GM12878 (cell line): Measurements from ENCODE around the gene LRRC41. TPM values are rescaled to one million over a fixed set of nuclear protein-coding genes. Genes with fewer than 3 reads are reported as not detected.

Experiments used
- ATAC-seq: fragments of 200-7000 bp; cut with Tn5 transposase; 3 replicates; pipeline ENCODE4 v1.9.1; 2020; ENCODE audit warnings: mild to moderate bottlenecking, moderate library complexity
- Bru-seq: library from RNA; stranded (reverse); fragments of 400-500 nt; gene quantifications from one replicate; lab custom pipeline; 2021; lab: Mats Ljungman, UMichigan
- BruChase-seq, 2 experiments: library from RNA; stranded (reverse); fragments of 400-500 nt; gene quantifications; one replicate each; lab custom pipeline; 2021; lab: Mats Ljungman, UMichigan
- BruUV-seq: library from RNA; stranded (reverse); fragments of 400-500 nt; replicated peaks from 2 replicates; lab custom pipeline; 2021; lab: Mats Ljungman, UMichigan
- CTCF ChIA-PET: fragments of 300-600 bp; sonication (Branson Sonifier 250); formaldehyde crosslinking; extraction: SDS; loops from one replicate; lab custom pipeline; 2021; ENCODE audit warnings: inconsistent platforms; lab: Yijun Ruan, JAX
- POLR2A ChIA-PET: fragments of 350-600 bp; formaldehyde crosslinking; extraction: SDS; loops from one replicate; lab custom pipeline; 2021; ENCODE audit warnings: inconsistent platforms; lab: Charles Lee
- RAD21 ChIA-PET: fragments of 300-600 bp; sonication (Branson Sonifier 250); formaldehyde crosslinking; loops from one replicate; lab custom pipeline; 2023; ENCODE audit warnings: antibody characterized with exemption; ENCODE audit not compliant: unreplicated experiment; lab: Charles Lee
- SMC1A ChIA-PET: fragments of 300-600 bp; sonication (Branson Sonifier 250); formaldehyde crosslinking; loops from one replicate; lab custom pipeline; 2023; ENCODE audit not compliant: unreplicated experiment, uncharacterized antibody; lab: Charles Lee
- DNase-seq: peaks from one replicate; pipeline ENCODE4 v3.0.0-alpha.2; 2011; ENCODE audit warnings: low read depth, low spot score
- FAIRE-seq: peaks from 3 replicates; lab custom pipeline; 2011; peaks lifted over from hg19 to GRCh38; lab: Jason Lieb, UNC
- H2AFZ ChIP-seq: 2 replicates; pipeline ENCODE4 v1.6.0; 2011; ENCODE audit warnings: low read depth, low read length, control low read depth; ENCODE audit not compliant: control insufficient read depth
- H3K27ac ChIP-seq: 2 replicates; pipeline ENCODE4 v1.5.1; 2011; ENCODE audit warnings: control low read depth; ENCODE audit not compliant: control insufficient read depth, insufficient read depth
- H3K27me3 ChIP-seq, 2 experiments: replicated peaks in 1 of 2; 2 replicates each; pipeline versions ENCODE4 v1.6.0 to v1.6.1; 2011; ENCODE audit warnings: low read length in 1 of 2; ENCODE audit not compliant: control insufficient read depth in 2 of 2, insufficient read depth in 2 of 2
- H3K36me3 ChIP-seq, 2 experiments: 2 replicates each; pipeline ENCODE4 v1.5.1; 2011; ENCODE audit warnings: low read length in 1 of 2; ENCODE audit not compliant: control insufficient read depth in 2 of 2, insufficient read depth in 2 of 2
- H3K4me1 ChIP-seq: 2 replicates; pipeline ENCODE4 v1.6.1; 2011; ENCODE audit warnings: mild to moderate bottlenecking, low read length, moderate library complexity, mixed read lengths; ENCODE audit not compliant: control insufficient read depth, insufficient read depth
- H3K4me2 ChIP-seq: 2 replicates; pipeline ENCODE4 v1.6.0; 2011; ENCODE audit warnings: control low read depth; ENCODE audit not compliant: control insufficient read depth, insufficient read depth
- H3K4me3 ChIP-seq: fragments of 200-600 bp; sonication (generic); 2 replicates; pipeline ENCODE4 v1.5.1; 2016
- H3K79me2 ChIP-seq: 2 replicates; pipeline ENCODE4 v1.6.0; 2011; ENCODE audit warnings: low read length; ENCODE audit not compliant: control insufficient read depth, insufficient read depth
- H3K9ac ChIP-seq: 2 replicates; pipeline ENCODE4 v1.8.0; 2011; ENCODE audit warnings: low read length, control low read depth, mixed read lengths; ENCODE audit not compliant: control insufficient read depth, insufficient read depth
- H3K9me3 ChIP-seq: replicated peaks from 3 replicates; pipeline ENCODE4 v1.5.1; 2011; ENCODE audit warnings: mild to moderate bottlenecking, low read length; ENCODE audit not compliant: control insufficient read depth, insufficient read depth
- H4K20me1 ChIP-seq: 2 replicates; pipeline ENCODE4 v1.6.0; 2011; ENCODE audit not compliant: control insufficient read depth, insufficient read depth
- ATF7 ChIP-seq: fragments of 450-650 bp; IDR thresholded peaks from 2 replicates; pipeline ENCODE4 v1.6.1; 2016; ENCODE audit warnings: low read depth, mild to moderate bottlenecking
- BCL3 ChIP-seq: IDR thresholded peaks from 2 replicates; pipeline ENCODE4 v1.6.1; 2011; ENCODE audit warnings: borderline replicate concordance, low read depth, mild to moderate bottlenecking, moderate library complexity, low read length; ENCODE audit not compliant: insufficient read depth, poor library complexity, severe bottlenecking
- GABPA ChIP-seq: IDR thresholded peaks from 2 replicates; pipeline ENCODE4 v1.6.1; 2014; ENCODE audit warnings: antibody characterized with exemption, low read depth, mild to moderate bottlenecking, inconsistent platforms
- MTA2 ChIP-seq: fragments of 450-650 bp; IDR thresholded peaks from 2 replicates; pipeline ENCODE4 v1.6.1; 2016; ENCODE audit warnings: low read depth, mild to moderate bottlenecking, moderate library complexity
- SIX5 ChIP-seq: IDR thresholded peaks from 2 replicates; pipeline ENCODE4 v1.6.1; 2011; ENCODE audit warnings: mild to moderate bottlenecking, low read depth, low read length, moderate library complexity; ENCODE audit not compliant: severe bottlenecking
- SPI1 ChIP-seq: IDR thresholded peaks from 2 replicates; pipeline ENCODE4 v1.6.1; 2011; ENCODE audit warnings: low read depth, mild to moderate bottlenecking, low read length, moderate library complexity, borderline replicate concordance; ENCODE audit not compliant: insufficient read depth
- SREBF1 ChIP-seq: IDR thresholded peaks from 2 replicates; pipeline ENCODE4 v1.6.1; 2012; ENCODE audit warnings: mild to moderate bottlenecking, low read length
- ZNF24 ChIP-seq: fragments of 450-650 bp; IDR thresholded peaks from 2 replicates; pipeline ENCODE4 v1.6.1; 2017; ENCODE audit warnings: antibody characterized with exemption, mild to moderate bottlenecking
- ZNF687 ChIP-seq: fragments of 450-650 bp; IDR thresholded peaks from 2 replicates; pipeline ENCODE4 v1.6.1; 2017; ENCODE audit warnings: mild to moderate bottlenecking, moderate library complexity
- WGBS: methylation state at CpG from one replicate; pipeline ENCODE4 v1.1.6; 2016; ENCODE audit warnings: low lambda C conversion rate; ENCODE audit not compliant: insufficient replicate concordance, insufficient coverage; ENCODE audit errors: missing lambda C conversion rate; 5-methylcytosine and 5-hydroxymethylcytosine counted together
- in situ Hi-C: fragments of 300-500 bp; cut with MboI; formaldehyde crosslinking; loops from 9 replicates; pipeline ENCODE4 v1.14.3; 2018; ENCODE audit warnings: mixed read lengths
- intact Hi-C: fragments of 100-400 bp; cut with micrococcal nuclease; formaldehyde crosslinking; loops from one replicate; pipeline ENCODE4 v1.14.2; 2022; ENCODE audit not compliant: unreplicated experiment
- long read RNA-seq, 2 experiments: library from polyadenylated mRNA; unstranded; transcript quantifications; one replicate each; pipeline ENCODE4 v2.0.0, GENCODE V29; 2019 to 2020
- polyA minus RNA-seq, 3 experiments: library from RNA; depleted of rRNA, polyadenylated mRNA; stranded (reverse); fragments of >200 nt; gene quantifications; 2 replicates each; pipeline ENCODE4 v1.2.3, GENCODE V29; 2011
- polyA plus RNA-seq, 11 experiments: library from polyadenylated mRNA; depleted of rRNA in 4 of 11; unstranded in 6 of 11; stranded (reverse) in 5 of 11; fragments of >200 nt; fragmentation: Nextera tagmentation in 4 of 11; fragmentation: Illumina TruSeq in 1 of 11; extraction: Ambion mirVana in 4 of 11; extraction: Trizol in 1 of 11; gene quantifications; 1 replicate in 1 of 11; 2 replicates in 10 of 11; pipeline versions ENCODE4 v1.2.1 to v1.2.3, GENCODE V29; 2011 to 2016; ENCODE audit warnings: inconsistent platforms in 2 of 11, missing spikeins in 2 of 11, low read depth in 1 of 11
- total RNA-seq, 4 experiments: library from RNA; depleted of rRNA in 3 of 4; stranded (reverse); fragments of >200 nt in 3 of 4; fragmentation: Illumina TruSeq in 1 of 4; extraction: Trizol in 1 of 4; gene quantifications; 2 replicates each; pipeline versions ENCODE4 v1.2.1 to v1.2.3, GENCODE V29; 2013 to 2021

The LRRC41 gene
- 65.4 and 65.5 TPM in 2 replicates for total RNA-seq (2013; cell fraction: nucleolus; rRNA removed)
- total RNA-seq (2014; rRNA removed) (62.7 and 65.7 TPM in 2 replicates), total RNA-seq (2014; rRNA removed; fragmentation: Illumina TruSeq; extraction: Trizol) (35.1 and 36.3 TPM in 2 replicates), total RNA-seq (2021) (56.7 and 57.7 TPM in 2 replicates), polyA plus RNA-seq (2011; rRNA removed) (25.3 and 43.3 TPM in 2 replicates), polyA plus RNA-seq (2014; fragmentation: Illumina TruSeq; extraction: Trizol) (18.5 and 40.1 TPM in 2 replicates), polyA plus RNA-seq (2014; fragmentation: Nextera tagmentation; extraction: Ambion mirVana) (10 to 100 TPM; 12.0 to 12.6 TPM), polyA plus RNA-seq (2014; rRNA removed) (53.8 and 55.6 TPM in 2 replicates), polyA plus RNA-seq (2016; fragmentation: Nextera tagmentation; extraction: Ambion mirVana) (10 to 100 TPM; 67.3 to 79.9 TPM), polyA minus RNA-seq (2011; rRNA and poly(A)+ RNA removed) (40.8 and 80.5 TPM in 2 replicates), Bru-seq, nascent RNA (percentile 84 among the genes with signal in this experiment), BruChase-seq, experiment 1, labeled RNA remaining after a 6-hour chase (percentile 88 among the genes with signal in this experiment), BruChase-seq, experiment 2, labeled RNA remaining after a 2-hour chase (percentile 82 among the genes with signal in this experiment)
- polyA plus RNA-seq (2011; ENCODE audit: low read depth) = 25.2 TPM
- polyA plus RNA-seq (2011; cell fraction: cytosol; rRNA removed) = 50.6 and 56.7 TPM in 2 replicates
- polyA plus RNA-seq (2011; cell fraction: nucleus; rRNA removed) = 62.8 and 70.9 TPM in 2 replicates
- 42.1 and 42.9 TPM in 2 replicates for polyA plus RNA-seq (2012)
- polyA minus RNA-seq (2011; cell fraction: cytosol; rRNA and poly(A)+ RNA removed) = 29.5 TPM in 2 replicates
- 21.6 and 34.4 TPM in 2 replicates for polyA minus RNA-seq (2011; cell fraction: nucleus; rRNA and poly(A)+ RNA removed)
- long read RNA-seq, experiment 1, full-length matches to known transcripts = 34 of 47 reads
- long read RNA-seq, experiment 1, partial matches to known transcripts = 6 of 47 reads
- long read RNA-seq, experiment 1, other reads (novel, unspliced or antisense) = 7 of 47 reads
- long read RNA-seq, experiment 2, full-length matches to known transcripts = 58 of 94 reads
- long read RNA-seq, experiment 2, partial matches to known transcripts = 16 of 94 reads
- long read RNA-seq, experiment 2, other reads (novel, unspliced or antisense) = 20 of 94 reads

GRCh38 chr1:46303038-46303871 lies at the start of gene LRRC41, which contains the start of gene UQCRH:
Gene LRRC41, minus strand, starts transcription at chr1:46303616. Its CDS starts 294 bp downstream, at chr1:46303322.
Gene UQCRH, plus strand, starts transcription at chr1:46303698. Its CDS starts 69 bp downstream, at chr1:46303767.
- ChIA-PET CTCF (interaction anchor here (0.6 to 8.0 kb wide), 9 partner anchors 10 to 80 kb away, joined by 3 to 181 read pairs (median 5); partner anchors contain the start of gene NSUN4), POLR2A (interaction anchor here (0.6 to 3.9 kb wide), 13 partner anchors 10 to 503 kb away, joined by 3 to 45 read pairs (median 6); partner anchors contain the start of genes MOB3C, NSUN4 and RAD54L), RAD21 (interaction anchor here (0.6 to 3.6 kb wide), 11 partner anchors 14 to 118 kb away, joined by 3 to 49 read pairs (median 8); partner anchors contain the start of genes NSUN4 and RAD54L), SMC1A (interaction anchor here (0.5 to 2.9 kb wide), 11 partner anchors 11 to 59 kb away, joined by 3 to 30 read pairs (median 7); partner anchors contain the start of gene NSUN4)
- FAIRE-seq (peak; percentile 94), ATAC-seq (peak; percentile 83), DNase-seq (peak; percentile 93)
- in situ Hi-C loops (loop anchor here (5.0 kb wide), 1 partner anchor 39 kb away; the partner anchor contains the start of gene NSUN4), intact Hi-C loops (loop anchor here (1.0 to 2.0 kb wide), 4 partner anchors 30 to 56 kb away; partner anchors contain the start of gene RAD54L)
- Histone ChIP-seq H3K36me3 (peaks cover 0 to 2% of the 10 kb centered on the region in 2 experiments; a peak in 2 of 4 replicates), H3K27ac (peak within 1 kb of the TSS; percentile 91), H3K9me3 (no peaks in the 10 kb centered on the region), H3K27me3 (no peaks in the 10 kb centered on the region), H4K20me1 (peaks cover 3% of the 10 kb centered on the region; the same call in 1 of the 2 replicates), H3K79me2 (peaks cover 94% of the 10 kb centered on the region), H3K4me2 (peak within 1 kb of the TSS; percentile 91), H3K4me1 (peaks cover 15% of the 10 kb centered on the region), H3K4me3 (peak within 1 kb of the TSS; percentile 98), H2AFZ (peak within 1 kb of the TSS; percentile 90), H3K9ac (peak within 1 kb of the TSS; percentile 94)
- BruUV-seq = no TSS peak
- under 1% methylated on average over 48 of the region's 61 CpGs for WGBS
- peak; percentile 92 for TF ChIP-seq GABPA
- peak; percentile 83 for TF ChIP-seq SIX5
- TF ChIP-seq ATF7 = peak; percentile 100
- TF ChIP-seq ZNF24 = no peak
- 0 out of 2 replicates have a peak, but pooled peaks have one; percentile 26 for TF ChIP-seq MTA2
- peak; percentile 45; the same call in 1 of the 2 replicates for TF ChIP-seq ZNF687
- peak; percentile 18; the same call in 1 of the 2 replicates for TF ChIP-seq SPI1
- no peak for TF ChIP-seq BCL3
- TF ChIP-seq SREBF1 = peak; percentile 99
